Stimulated activated effector memory CD8-positive, alpha-beta T cell treated with anti-CD3 and anti-CD28 coated beads, Interleukin-12 subunit alpha, Interleukin-12 subunit beta, amount 100 ng/mL, for 72 hours (primary cell): Measurements from ENCODE around the gene CSH1.
"Not testable (repeated sequence)": the region's sequence is repeated elsewhere in the genome, so short reads cannot be mapped to it uniquely, and the experiment has no call there.

Experiments
- ATAC-seq: fragments of 150-1000 bp; cut with Tn5 transposase; 2 replicates; pipeline ENCODE4 v1.10.0; 2021
- DNase-seq, 2 donors: peaks; one replicate each; pipeline ENCODE4 v3.0.0; 2021 to 2022; ENCODE audit warnings: low spot score in 2 of 2
- H3K27ac Mint-ChIP-seq: one replicate; pipeline ENCODE4 v1.8.0; 2022; ENCODE audit warnings: mild to moderate bottlenecking, mixed read lengths
- H3K36me3 Mint-ChIP-seq: one replicate; pipeline ENCODE4 v1.8.0; 2022; ENCODE audit warnings: mild to moderate bottlenecking, mixed read lengths
- H3K4me1 Mint-ChIP-seq: one replicate; pipeline ENCODE4 v1.8.0; 2022; ENCODE audit warnings: mixed read lengths
- H3K4me3 Mint-ChIP-seq: one replicate; pipeline ENCODE4 v1.8.0; 2022; ENCODE audit warnings: mild to moderate bottlenecking, mixed read lengths
- H3K9me3 Mint-ChIP-seq: one replicate; pipeline ENCODE4 v1.8.0; 2022; ENCODE audit warnings: mixed read lengths

CSH1 gene

DNA sequence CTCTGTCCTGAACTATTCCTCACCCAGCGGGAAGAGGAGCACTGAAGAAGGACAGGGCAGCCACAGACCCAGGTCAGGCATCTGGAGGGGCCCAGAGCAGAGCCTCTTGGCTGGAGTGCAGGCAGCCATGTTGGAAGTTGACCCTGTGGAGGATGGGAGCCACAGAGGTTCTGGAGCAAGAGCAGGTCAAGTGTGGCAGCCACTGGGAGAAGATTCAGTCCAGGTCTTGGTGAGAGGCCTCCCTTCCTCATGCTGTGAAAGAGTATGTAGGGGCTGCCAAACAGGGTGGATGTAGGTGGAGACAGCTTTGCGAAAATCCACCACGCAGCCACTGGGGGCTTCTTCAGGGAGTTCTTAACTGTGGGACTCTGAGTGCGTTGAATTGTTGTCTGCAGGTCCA lies 36.3 kb upstream of the CSH1 start:
- DNase-seq, result no peak
- H3K27ac Mint-ChIP-seq, result peak overlapping the region; percentile 92
- H3K4me3 Mint-ChIP-seq, result peak overlapping the region; percentile 83
- no peaks in the 10 kb centered on the region for H3K9me3 Mint-ChIP-seq
- no peak for ATAC-seq
- peaks cover 28% of the 10 kb centered on the region for H3K4me1 Mint-ChIP-seq
- no peaks in the 10 kb centered on the region for H3K36me3 Mint-ChIP-seq

DNA sequence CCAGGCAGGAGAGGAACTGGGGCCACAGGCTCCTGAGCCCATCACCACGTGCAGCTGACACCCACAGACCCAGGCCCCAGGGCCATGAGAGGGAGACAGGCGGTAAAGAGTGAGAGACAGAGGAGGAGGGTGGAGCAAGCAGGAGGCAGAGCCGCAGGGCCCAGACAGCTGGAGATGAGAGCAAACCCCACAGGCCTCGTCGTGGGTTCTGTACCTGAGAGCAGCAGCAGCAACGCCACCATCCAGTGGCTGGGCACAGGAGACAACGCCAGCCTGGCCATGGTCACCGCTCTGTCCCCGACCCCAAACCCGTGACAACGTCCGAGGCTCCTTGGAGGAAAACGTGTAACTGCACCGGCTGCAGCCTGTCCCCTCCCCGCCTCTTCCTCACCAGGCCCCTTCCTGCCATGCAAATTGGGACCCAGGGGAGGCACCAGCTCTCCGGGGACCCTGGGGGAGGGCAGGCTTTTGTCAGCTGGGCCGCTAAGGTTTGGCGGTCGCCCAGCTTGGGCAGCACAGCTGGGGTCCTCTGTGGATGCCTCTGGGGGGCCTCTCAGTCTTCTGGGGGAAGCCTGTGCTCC lies 35.7 kb upstream of the CSH1 start, which contains the start of gene CD79B:
TSS of gene CD79B (minus strand) at position 351 of the 581 bp plus-strand sequence. CDS start at position 281, 70 bp downstream.
- H3K4me1 Mint-ChIP-seq, result peaks cover 28% of the 10 kb centered on the region
- H3K27ac Mint-ChIP-seq, result peak within 1 kb of the TSS; percentile 92
- DNase-seq, result no peak

DNA sequence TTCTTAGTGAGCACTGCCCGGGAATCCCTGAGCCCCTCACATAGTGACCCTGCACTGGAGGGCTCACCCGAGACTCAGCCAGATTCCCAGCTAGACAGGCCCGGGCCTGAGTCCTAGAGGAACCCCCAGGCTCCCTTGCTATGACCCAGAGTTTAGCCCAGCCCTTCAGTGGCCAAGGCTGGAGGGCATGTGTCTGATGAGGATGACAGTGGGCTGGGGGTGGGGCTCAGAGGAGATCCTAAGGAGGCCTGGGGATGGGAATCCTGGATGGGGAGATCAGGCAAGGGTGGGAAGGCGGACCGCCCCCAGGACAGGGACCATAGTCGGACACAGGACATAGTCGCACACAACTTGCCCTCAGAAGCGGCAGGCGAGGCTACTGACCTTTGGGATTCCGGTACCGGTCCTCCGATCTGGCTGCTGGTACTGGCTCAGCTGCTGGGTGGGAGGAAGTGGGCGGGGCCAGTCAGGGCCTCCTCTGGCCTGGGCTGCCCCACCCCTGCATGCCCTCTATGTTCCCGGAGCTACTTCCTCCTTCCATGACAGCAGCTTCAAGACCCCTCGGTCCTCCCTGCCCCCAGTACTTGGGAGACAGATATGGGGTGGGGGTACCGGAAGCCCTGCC lies 34.7 kb upstream of the CSH1 start:
- Mint-ChIP-seq H3K27ac (peak overlapping the region; percentile 92), H3K9me3 (no peaks in the 10 kb centered on the region), H3K4me1 (peaks cover 28% of the 10 kb centered on the region), H3K4me3 (peak overlapping the region; percentile 83), H3K36me3 (no peaks in the 10 kb centered on the region)
- DNase-seq (peak; percentile 42 to 77), ATAC-seq (peak; percentile 82)

More for the DNA sequence above, 35.7 kb upstream of the CSH1 start, which contains the start of gene CD79B:
- Mint-ChIP-seq H3K36me3 (no peaks in the 10 kb centered on the region), H3K9me3 (no peaks in the 10 kb centered on the region), H3K4me3 (peak within 1 kb of the TSS; percentile 83)
- ATAC-seq, result peak; percentile 69

DNA sequence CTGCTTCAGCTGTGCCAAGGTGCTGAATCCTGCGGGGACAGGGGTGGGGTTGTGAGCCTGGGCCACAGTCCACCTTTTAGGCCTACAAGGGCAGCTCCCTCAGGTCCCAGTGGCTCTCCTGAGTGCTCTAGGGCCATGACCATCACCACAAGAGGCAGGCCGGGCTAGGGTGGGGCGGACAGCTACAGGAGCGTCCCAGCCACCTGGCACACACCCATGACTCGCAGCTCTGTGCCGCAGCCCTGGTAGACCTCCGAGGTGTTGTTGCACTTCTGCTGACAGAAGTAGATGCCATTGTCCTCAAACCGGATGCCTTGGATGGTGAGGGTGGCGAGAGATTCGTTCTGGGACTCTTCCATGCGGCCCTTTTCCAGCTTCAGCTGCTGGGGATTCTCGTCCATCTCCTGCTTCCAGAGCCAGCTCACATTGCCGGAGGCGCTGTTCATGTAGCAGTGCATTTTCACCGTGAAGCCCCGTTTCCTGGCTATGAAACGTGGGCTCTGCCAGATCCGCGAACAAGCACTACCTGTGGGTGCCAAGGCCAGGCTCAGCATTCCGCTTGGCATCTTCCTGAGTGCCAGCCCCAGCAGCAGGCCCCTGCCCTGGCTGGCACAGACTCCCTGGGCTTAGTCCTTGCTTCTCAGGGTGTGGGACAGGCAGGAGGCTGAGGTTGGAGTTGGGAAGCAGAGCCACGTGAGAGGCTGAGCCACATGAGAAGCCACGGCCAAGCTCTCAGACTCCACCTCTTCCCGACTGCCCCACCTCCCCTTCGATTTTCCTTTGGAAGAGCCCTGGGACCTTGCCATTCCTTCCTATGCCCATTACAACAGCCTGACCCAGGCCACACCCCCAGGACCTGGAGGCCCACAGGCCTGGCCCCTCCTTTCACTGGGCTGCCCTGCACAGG lies 33.7 kb upstream of the CSH1 start:
- Mint-ChIP-seq H3K4me1 (peaks cover 28% of the 10 kb centered on the region), H3K36me3 (no peaks in the 10 kb centered on the region), H3K9me3 (no peaks in the 10 kb centered on the region), H3K27ac (peak overlapping the region; percentile 92), H3K4me3 (peak overlapping the region; percentile 83)
- no peak for DNase-seq
- no peak for ATAC-seq

DNA sequence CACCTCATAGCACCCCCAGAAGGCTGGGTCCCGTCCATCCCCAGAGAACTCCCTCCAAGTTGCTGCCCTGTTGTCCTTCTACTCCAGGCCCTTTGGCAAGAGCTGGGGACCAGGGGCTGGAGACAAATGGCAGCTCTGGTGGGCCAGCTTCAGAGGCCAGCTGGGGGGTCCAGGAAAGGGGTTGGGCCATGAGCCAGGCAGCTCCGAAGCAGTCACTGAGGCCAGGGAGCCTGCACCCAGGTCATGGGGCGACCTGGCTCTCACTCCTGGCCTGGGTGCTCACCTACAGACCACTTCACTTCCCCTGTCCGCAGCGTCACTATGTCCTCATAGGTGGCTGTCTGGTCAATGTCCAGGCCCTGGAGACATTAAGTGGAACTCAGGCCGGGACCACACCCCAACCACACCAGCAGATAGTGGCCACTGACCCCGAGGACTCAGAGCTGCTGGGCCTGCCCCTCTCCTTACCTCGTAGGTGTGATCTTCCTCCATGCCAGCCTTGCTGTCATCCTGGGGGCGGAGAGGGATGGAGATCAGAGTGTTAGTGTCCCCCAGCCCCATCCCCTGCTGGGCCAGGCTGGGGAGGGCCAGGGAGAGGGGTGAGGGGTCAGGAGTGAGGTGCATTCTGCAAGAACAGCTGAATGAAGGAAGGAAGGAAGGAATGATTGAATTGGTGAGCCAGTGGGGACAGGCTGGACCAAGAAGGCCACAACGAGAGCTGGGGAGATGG lies 32.8 kb upstream of the CSH1 start:
- peak overlapping the region; percentile 18 for H3K27ac Mint-ChIP-seq
- peaks cover 28% of the 10 kb centered on the region for H3K4me1 Mint-ChIP-seq
- DNase-seq, result no peak
- H3K9me3 Mint-ChIP-seq, result no peaks in the 10 kb centered on the region
- peak overlapping the region; percentile 13 for H3K4me3 Mint-ChIP-seq
- ATAC-seq, result no peak
- no peaks in the 10 kb centered on the region for H3K36me3 Mint-ChIP-seq

DNA sequence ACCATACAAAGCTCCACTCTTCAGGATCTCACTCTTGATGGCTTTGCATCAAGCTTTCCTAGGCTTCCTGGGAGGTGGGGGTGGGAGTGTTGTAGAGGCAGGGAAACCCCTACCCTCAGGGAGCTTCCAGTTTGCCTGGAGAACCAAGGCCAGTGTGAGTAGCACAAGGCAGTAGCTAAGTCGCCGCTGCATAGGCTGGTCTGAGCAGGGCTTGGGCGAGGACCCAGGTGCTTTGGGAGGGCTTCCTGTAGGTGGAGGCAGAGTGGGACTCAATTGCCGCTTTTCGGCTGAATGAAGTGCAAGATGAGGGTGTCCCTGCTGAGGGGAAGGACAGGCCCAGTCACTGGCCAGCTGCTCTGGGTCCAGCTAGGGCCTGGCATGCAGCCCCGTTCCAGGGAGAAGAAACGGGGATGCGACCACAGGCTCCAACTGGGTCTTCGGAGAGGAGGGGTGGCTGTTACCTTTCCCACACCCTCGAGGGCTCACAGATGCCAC lies 31.8 kb upstream of the CSH1 start:
- ATAC-seq (no peak), DNase-seq (no peak)
- no peak overlapping the region for H3K27ac Mint-ChIP-seq
- H3K36me3 Mint-ChIP-seq, result no peaks in the 10 kb centered on the region
- H3K9me3 Mint-ChIP-seq, result no peaks in the 10 kb centered on the region
- H3K4me1 Mint-ChIP-seq, result peaks cover 26% of the 10 kb centered on the region
- no peak overlapping the region for H3K4me3 Mint-ChIP-seq

DNA sequence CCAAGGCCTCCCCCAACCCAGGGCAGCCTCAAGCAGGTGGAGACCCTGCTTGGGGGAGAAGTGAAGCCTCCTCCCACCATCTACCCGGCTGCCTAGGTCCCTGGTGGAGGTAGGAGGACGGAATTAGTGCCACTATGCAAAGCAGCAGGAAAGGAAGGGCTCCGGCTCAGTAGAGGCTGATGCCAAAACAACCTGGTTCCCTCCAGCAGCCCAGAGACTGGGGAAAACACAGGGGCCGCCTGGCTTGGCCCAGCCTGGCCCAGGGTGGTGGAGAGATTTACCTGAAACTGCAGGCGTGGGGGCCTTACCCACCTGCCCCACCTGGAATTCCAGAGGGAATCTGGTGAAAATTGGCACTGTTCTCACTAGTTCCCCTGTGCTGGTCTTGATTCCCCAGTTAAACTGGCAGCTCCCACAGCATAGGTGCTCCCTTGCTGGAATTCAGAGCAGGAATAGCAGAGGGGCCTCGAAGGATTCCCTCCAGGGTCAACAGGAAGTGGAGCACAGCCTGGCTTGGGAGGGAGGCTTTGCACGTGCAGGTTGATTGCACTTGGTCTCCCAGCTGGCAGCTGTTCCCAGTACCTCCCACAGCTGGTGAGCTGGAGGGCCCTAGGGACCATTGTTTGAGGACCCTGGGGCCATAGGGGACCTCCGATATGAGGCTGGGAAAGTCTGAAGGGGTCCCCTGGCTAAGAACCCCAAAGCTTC lies 31.2 kb upstream of the CSH1 start:
- Mint-ChIP-seq H3K9me3 (no peaks in the 10 kb centered on the region), H3K4me3 (no peak overlapping the region), H3K36me3 (no peaks in the 10 kb centered on the region), H3K4me1 (peaks cover 21% of the 10 kb centered on the region), H3K27ac (no peak overlapping the region)
- no peak for DNase-seq
- ATAC-seq, result no peak

DNA sequence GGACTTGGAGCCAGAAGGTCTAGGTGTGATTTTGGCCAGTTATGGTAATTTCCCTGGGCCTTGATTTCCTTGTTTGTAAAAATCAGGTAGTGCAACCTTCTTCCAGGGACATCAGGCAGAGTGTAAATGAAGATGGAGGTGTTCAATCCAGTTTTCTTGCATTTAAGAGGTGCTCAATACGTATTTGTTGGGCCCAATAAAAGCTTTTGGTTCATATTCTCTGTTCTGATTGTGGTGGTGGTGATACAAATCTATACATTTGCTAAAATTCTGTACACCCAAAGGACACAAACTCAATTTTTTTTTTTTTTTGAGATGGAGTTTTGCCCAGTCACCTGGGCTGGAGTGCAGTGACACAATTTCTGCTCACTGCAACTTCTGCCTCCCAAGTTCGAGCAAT lies 29.8 kb upstream of the CSH1 start:
- Mint-ChIP-seq H3K36me3 (no peaks in the 10 kb centered on the region), H3K27ac (peak overlapping the region; percentile 56), H3K4me1 (peaks cover 13% of the 10 kb centered on the region), H3K4me3 (no peak overlapping the region), H3K9me3 (no peaks in the 10 kb centered on the region)
- DNase-seq (no peak), ATAC-seq (no peak)

DNA sequence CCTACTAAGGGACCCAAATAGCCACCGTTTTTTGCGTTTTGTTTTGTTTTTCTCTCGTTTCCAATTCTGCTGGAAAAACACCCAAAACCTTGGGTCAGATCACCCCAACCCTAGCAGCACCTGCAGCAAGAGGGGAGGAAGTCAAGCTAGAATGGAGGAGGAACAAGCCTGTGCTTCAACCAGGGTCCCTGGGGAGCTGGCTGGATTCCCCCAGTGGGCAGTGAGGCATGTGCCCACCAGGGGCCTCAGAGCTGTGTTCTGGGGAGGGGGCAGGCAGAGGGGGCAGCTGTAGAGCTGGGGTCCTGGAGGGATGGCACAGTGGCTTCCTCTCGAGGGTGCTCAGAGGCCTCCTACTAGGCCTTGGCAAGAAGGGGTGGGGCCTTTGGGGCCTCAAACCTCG lies 29.2 kb upstream of the CSH1 start:
- Mint-ChIP-seq H3K36me3 (no peaks in the 10 kb centered on the region), H3K9me3 (no peaks in the 10 kb centered on the region), H3K4me3 (no peak overlapping the region), H3K4me1 (peaks cover 7% of the 10 kb centered on the region), H3K27ac (peak overlapping the region; percentile 56)
- DNase-seq (no peak), ATAC-seq (peak; percentile 48)

DNA sequence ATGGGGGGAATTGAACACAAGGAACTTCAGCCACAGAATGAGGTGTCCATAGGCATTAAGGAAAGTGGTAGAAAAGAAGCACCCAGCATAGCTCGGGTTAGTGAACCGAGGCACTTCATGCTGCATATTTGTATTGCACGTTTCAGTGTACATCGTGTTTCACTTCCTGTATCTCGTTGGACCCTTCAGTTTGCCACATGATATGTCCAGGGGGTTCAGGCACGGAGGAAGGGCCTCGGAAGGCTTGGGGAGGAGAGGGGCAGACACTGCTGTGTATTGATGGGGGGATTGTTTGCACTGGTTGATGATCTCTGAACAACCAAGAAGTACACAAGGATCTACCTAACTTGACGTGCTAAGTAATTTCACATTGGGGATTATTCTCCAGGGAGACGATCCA lies 26.0 kb upstream of the CSH1 start:
- H3K4me3 Mint-ChIP-seq, DNase-seq, H3K36me3 Mint-ChIP-seq, H3K9me3 Mint-ChIP-seq, ATAC-seq: not testable (repeated sequence)
- Mint-ChIP-seq H3K4me1 (peaks cover 13% of the 10 kb centered on the region), H3K27ac (peak overlapping the region; percentile 63)

DNA sequence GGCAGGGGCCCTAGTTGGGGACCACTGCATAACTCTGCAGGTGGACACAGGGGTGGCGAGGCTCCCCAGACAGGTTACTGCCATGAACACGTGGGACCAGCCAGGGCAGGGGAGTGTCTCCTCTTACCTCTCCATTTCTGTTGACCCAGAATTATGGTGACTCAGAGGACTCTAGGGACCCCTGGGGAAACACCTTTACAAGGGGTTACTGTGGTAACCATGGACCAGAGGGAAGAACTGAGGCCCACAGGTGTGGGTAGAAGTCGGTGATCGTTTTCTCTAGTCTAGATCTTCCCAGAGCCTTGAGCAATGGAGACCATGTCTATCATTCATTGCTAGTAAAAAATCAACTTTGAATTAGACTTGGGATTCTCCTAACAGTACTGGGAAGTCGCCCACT lies 24.4 kb upstream of the CSH1 start:
- ATAC-seq, DNase-seq, H3K27ac Mint-ChIP-seq, H3K9me3 Mint-ChIP-seq, H3K4me3 Mint-ChIP-seq, H3K36me3 Mint-ChIP-seq: not testable (repeated sequence)
- H3K4me1 Mint-ChIP-seq, result peaks cover 13% of the 10 kb centered on the region

DNA sequence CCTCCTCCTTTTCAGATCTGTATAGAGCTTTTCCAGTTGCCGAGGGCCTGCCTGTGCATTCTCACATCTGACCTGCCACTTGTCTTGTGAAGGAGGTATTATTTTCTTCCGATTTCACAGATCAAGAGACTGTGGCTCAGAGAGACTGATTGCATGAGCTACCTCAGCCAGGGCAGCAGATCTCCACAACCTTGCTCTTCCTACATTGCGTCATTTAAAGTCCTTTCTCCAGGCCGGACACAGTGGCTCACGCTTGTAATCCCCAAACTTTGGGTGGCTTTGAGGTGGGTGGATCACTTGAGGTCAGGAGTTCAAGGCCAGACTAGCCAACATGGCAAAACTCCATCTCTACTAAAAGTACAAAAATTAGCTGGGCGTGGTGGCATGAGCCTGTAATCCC lies 23.7 kb upstream of the CSH1 start:
- H3K4me1 Mint-ChIP-seq, result peaks cover 13% of the 10 kb centered on the region
- ATAC-seq, H3K9me3 Mint-ChIP-seq, H3K36me3 Mint-ChIP-seq, H3K4me3 Mint-ChIP-seq, DNase-seq: not testable (repeated sequence)
- peak overlapping the region; percentile 30 for H3K27ac Mint-ChIP-seq

DNA sequence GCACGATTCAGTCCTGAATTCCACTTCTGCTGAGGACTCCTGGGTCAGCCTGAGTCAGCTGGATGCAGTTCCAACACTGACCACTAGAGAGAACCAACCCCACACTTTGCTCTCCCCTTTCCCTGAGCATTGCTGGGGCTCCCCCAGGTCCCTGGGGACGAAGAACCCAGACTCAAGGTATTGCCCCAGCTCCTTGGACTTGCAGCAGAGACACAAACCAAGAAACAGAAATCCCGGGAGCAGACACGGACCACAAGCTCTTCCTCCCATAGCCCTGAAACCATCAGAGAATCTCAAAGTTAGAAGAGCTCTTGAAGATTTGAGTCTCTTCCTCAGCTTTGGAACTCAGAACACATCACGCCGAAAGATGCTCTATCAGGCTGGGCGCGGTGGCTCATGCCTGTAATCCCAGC lies 22.9 kb upstream of the CSH1 start:
- H3K27ac Mint-ChIP-seq, result peak overlapping the region; percentile 20
- peak; percentile 73 to 83 for DNase-seq
- no peaks in the 10 kb centered on the region for H3K36me3 Mint-ChIP-seq
- no peak overlapping the region for H3K4me3 Mint-ChIP-seq
- no peaks in the 10 kb centered on the region for H3K9me3 Mint-ChIP-seq
- peak; percentile 93 for ATAC-seq
- peaks cover 13% of the 10 kb centered on the region for H3K4me1 Mint-ChIP-seq

DNA sequence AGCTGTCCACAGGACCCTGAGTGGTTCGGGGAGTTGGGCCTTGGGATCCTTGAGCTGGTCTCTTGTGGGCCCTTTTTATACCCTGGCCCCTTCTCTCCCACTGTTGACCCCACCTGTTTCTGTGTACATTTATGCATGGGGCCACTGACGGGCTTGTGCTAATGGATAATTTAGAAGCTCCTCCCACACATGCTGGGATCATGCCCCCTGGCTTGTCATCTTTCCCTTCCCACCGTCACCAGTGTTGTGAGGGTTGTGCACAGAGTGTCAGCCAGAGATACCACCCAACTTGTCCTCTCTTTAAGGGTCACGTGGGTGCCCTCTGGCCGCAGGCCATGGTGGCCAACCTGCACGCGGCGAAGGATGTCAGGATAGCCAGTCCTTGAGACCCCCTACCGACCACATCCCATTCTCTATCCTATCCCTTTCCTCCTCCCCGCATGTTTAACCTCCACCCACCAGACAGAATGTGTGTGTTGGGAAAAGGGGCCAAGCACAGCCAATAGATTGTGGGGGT lies 22.5 kb upstream of the CSH1 start, which contains the start of gene GH1:
TSS of gene GH1 (minus strand) at position 51 of the 517 bp plus-strand sequence. CDS start 63 bp downstream, outside the sequence.
- H3K4me1 Mint-ChIP-seq, result peaks cover 13% of the 10 kb centered on the region
- H3K27ac Mint-ChIP-seq, result peak within 1 kb of the TSS; percentile 50
- not testable (repeated sequence) for H3K36me3 Mint-ChIP-seq, H3K9me3 Mint-ChIP-seq, H3K4me3 Mint-ChIP-seq, DNase-seq, ATAC-seq
